GM10266 (cell line): Measurements from ENCODE around the gene FLNB.

ENCODE experiments used
- DNase-seq: peaks from one replicate; pipeline ENCODE4 v3.0.0; 2012; ENCODE audit errors: extremely low spot score
- CTCF ChIP-seq: IDR thresholded peaks from 2 replicates; pipeline ENCODE4 v1.5.1; 2012; ENCODE audit warnings: mild to moderate bottlenecking, low read depth; ENCODE audit not compliant: control insufficient read depth, insufficient read depth; ENCODE audit errors: missing control alignments

Gene FLNB

GRCh38 chr3:58058361-58059263, 50.4 kb downstream of the FLNB start:
- TF ChIP-seq CTCF: no peak
- no peak for DNase-seq

DNA sequence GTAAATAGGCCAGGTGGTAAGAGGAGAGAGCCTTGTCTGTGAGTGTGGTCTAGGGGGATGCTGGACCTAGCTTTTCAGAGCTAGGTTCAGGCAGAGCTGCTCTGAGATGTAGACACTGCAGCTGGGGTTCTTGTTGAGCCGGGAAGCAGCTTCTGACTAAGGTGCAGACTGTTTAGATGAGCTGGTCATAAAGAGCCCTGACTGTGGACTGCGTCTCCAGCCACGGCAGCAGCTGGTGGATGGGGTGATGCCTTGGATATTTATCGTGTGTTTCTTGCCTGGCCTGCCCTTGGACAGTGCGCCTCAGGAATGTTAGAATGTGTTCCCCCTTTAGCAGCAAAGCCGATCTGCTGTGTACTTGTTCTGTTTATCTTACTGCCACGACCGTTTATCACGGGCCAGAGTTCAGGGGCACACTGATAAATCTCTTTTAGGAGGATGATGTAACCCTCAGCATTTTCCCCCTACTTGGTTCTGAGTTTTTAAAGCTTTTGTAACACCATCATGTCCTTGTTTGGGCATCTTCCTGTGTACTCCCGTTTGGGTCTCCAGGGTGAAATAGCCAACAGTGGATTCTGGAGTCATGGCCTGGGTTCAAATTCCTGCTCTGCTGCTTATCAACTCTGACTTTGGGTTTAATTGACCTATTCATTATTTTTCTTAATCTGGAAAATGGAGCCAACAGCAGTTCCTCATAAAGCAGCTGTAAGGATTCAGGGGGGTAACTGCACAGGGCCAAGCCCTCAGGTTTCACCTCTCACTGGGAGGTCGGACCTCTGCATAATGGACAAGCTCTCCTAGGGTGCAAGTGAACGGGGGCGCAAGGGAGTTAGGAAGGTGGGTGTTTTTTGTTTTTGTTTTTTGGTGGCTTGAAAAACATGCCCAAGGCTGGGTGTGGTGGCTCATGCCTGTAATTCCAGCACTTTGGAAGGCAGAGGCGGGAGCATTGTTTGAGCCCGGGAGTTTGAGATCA, 51.4 kb downstream of the FLNB start:
- no peak for TF ChIP-seq CTCF
- DNase-seq: no peak

- DNase-seq: no peak
- TF ChIP-seq CTCF: no peak
Measured at GRCh38 chr3:58062472-58062871, 54.2 kb downstream of the FLNB start.

DNA sequence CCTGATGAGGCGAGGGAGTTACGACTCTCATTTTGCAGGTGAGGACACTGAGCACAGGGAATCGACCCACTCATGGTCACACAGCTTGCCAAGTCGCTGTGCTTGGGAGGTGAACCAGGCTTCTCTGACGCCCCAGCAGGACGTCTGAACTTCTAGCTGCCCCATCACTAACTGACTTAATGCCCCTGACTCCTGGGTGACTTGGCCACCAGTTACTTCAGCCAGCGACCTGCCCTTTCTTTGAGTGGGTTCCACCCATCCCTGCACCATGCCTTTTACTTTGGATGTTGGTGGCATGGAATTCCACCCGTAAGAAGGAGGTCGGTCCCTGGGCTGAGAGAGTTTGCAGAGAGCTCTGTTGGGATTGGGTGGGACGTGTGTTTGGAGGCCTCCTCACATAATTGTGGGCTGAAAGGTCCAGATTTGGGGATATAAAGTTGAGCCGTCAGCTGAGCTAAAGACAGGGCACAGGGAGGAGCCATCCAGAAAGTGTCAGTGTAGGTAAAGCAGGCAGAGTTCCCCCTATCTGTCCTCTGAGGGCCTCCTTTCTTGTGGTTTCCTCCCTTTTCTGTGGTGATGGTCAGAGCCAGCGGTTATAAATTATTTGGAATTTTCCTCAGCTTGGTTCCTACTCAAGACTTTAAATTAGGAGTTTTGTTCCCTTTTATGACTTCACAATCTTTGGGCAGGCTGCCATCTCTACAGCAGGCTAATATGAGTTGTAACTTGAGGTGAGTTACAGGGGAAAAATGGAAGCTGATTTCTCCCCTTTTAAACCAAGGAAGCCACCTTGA, 55.0 kb downstream of the FLNB start:
- no peak for TF ChIP-seq CTCF
- DNase-seq: no peak

DNA sequence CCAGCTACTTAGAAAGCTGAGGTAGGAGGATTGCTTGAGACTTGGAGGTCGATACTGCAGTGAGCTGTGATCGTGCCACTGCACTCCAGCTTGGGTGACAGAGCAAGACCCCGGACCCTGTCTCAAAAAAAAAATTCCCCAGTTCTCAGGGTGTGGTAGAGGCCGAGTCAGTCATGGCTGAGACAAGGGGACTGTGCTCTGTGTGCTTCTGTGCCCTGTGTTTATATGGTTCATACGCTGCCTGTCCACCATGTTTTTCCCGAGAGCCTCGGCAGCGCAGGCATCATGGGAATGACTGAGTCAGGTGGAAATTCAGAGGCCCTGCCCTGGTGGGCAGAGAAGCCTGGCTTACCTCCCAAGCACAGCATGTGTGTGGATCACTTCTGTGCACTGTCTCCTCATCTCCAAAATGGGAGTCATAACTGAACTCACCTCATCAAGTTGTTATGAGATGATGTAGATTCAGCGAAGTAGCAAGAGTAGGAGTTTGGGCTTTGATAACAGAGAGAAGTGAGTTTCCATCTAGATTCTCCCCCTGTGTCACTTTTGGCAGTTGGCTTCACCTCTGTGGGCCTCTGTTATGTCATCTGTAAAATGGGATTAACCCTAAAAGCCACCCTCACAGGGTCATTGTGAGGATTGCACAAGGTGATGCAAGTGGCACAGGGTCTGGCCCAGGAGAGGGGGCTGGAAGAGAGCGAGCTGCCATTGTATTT, 56.9 kb downstream of the FLNB start:
- TF ChIP-seq CTCF: no peak

GRCh38 chr3:58065700-58066167, 57.5 kb downstream of the FLNB start:
- no peak for DNase-seq
- TF ChIP-seq CTCF: no peak

More for the DNA sequence above, 56.9 kb downstream of the FLNB start:
- no peak for DNase-seq
